HG02840 (cell line): ENCODE data around the gene NUDCD3.
"Not testable (repeated sequence)": the region's sequence is repeated elsewhere in the genome, so short reads cannot be mapped to it uniquely, and the experiment has no call there.

Experiments
- ATAC-seq: cut with Tn5 transposase; IDR thresholded peaks from one replicate; pipeline ENCODE4 v1.9.1; 2021; ENCODE audit warnings: mild to moderate bottlenecking, moderate library complexity, moderate number of reproducible peaks; ENCODE audit not compliant: unreplicated experiment, low FRiP score

The NUDCD3 gene

GRCh38 chr7:44454348-44454747 is 36.1 kb downstream of the NUDCD3 start:
- ATAC-seq, result no peak

DNA sequence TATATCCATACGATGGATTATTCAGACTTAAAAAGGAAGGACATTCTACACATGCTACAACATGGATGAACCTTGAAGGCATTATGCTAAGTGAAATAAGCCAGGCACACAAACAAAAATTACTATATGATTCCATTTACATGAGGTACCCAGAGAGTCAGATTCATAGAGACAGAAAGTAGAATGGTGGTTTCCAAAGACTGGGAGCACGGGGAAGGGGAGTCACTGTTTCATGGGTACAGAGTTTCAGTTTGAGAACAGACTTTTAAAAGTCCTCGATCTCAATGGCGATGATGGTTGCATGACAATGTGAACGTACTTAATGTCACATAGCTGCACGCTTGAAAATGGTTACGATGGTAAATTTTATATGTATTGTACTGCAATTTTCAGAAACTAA is 39.3 kb downstream of the NUDCD3 start:
- no peak for ATAC-seq

GRCh38 chr7:44449584-44449928 is 40.9 kb downstream of the NUDCD3 start:
- no peak for ATAC-seq

GRCh38 chr7:44448922-44449583 is 41.4 kb downstream of the NUDCD3 start:
- ATAC-seq, result no peak

DNA sequence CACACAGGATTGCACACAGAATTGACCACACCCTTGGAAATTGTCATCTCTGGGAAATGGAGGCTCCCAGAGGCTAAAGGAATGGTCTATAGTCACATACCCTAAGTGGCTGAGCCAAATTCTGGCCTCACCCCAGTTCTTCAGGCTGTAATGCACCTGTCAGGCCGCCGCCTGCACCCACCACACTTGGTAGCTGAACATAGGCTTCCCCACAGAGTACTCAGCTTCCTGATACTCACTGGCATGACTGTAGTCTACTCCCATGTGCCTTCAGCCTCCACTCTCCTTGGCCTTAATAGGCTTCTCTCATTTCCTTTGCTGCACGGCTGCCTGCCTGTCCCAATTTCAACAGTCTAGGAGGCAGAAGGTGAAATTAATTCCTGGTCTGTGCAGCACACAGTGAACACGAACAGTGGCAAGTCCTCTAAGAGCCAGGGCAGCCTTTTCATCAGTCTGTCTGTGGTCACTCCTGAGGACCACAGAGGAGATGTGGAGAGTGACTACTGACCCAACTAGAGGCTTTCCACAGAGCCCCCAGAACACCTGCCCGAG is 42.5 kb downstream of the NUDCD3 start:
- ATAC-seq, result no peak

GRCh38 chr7:44445986-44446671 is 44.3 kb downstream of the NUDCD3 start:
- ATAC-seq, result no peak

- ATAC-seq, result no peak
These were observed 49.4 kb downstream of the NUDCD3 start for GRCh38 chr7:44441079-44441478.

DNA sequence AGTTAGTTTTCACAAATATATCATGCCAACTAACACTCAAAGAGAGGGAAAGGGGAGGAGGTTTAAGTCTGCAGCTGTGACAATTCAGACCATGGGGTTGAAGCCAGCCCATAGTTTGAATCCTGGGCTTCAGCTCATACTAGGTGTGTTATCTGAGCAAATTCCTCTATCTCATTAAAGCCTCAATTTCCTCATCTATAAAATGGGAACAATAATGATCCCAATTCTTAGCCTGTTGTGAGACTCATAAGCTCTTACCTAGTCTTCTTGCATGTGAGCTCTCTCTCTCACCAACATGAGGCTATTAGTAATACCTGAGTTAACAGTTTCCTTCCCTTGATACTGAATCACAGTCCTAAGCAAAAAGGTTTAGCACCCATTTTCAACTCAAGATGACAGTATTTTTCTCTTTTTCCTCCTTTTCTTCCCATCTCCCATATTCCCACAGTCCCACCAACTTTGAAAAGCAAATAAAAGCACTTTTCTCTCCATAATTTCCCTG is 49.8 kb downstream of the NUDCD3 start:
- ATAC-seq, result no peak

GRCh38 chr7:44439926-44440325 is 50.5 kb downstream of the NUDCD3 start:
- ATAC-seq, result no peak

GRCh38 chr7:44438816-44439215 is 51.6 kb downstream of the NUDCD3 start:
- ATAC-seq, result no peak

DNA sequence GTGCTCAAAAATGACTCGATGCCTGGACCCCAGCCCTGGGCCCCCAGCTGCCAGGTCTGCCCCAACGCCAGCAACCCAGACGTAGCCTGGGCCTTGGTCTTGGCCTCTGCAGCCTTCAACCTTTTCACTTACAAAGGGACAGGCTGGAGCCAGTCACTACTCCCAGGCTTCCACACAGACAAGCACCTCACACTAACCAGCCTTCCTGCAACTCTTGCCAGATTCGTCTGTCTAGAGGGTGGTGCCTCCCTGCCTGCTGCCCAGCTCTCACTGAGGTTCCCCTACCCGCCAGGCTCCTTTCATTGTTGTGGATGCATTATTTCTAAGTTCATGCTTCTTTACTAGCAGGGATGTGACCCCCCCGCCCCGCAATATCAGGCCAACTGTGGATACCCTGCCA is 56.3 kb downstream of the NUDCD3 start:
- ATAC-seq, result no peak

DNA sequence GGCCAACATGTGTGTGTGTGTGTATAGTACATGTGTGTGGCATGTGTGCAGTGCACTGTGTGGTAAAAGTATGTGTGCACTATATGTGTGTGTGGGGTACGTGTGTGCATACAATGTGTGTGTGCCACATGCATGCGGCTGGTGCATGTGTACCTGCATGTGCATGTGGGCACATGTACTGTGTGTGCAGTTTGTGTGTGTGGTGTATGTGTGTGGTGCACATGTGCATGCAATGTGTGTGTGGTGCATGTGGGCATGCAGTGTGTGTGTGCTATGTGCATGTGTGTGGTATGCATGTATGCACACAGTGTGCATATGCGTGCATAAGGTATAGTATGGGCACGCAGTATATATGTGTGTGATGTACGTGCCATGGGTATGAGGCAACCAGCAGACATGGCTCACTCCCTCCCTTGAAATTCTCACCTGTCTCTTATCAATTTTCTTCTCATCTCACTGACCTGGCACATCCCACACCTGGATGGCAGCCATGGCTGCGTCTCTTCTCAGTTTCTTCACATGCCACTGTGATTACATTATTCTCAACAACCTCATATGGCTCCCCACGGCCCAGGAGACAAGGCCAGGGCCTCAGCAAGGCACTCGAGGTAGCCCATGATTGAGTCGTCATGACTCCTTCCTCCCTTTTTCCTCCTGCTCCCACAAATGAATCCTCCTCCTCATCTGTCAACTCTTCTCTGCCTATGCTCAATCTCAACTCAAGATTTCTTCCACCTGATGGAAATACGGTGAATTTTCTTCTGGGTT is 57.0 kb downstream of the NUDCD3 start:
- ATAC-seq, result no peak

GRCh38 chr7:44432381-44432977 is 58.0 kb downstream of the NUDCD3 start:
- ATAC-seq, result no peak

GRCh38 chr7:44431091-44431608 is 59.3 kb downstream of the NUDCD3 start:
- peak; percentile 66 for ATAC-seq

GRCh38 chr7:44430054-44430453 is 60.4 kb downstream of the NUDCD3 start:
- no peak for ATAC-seq

DNA sequence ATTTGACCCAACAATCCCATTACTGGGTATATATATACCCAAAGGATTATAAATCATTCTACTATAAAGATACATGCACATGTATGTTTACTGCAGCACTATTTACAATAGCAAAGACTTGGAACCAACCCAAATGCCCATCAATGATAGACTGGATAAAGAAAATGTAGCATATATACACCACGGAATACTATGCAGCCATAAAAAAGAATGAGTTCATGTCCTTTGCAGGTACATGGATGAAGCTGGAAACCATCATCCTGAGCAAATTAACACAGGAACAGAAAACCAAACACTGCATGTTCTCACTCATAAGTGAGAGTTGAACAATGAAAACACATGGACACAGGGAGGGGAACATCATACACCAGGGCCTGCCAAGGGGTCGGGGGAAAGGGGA is 65.7 kb downstream of the NUDCD3 start:
- not testable (repeated sequence) for ATAC-seq

DNA sequence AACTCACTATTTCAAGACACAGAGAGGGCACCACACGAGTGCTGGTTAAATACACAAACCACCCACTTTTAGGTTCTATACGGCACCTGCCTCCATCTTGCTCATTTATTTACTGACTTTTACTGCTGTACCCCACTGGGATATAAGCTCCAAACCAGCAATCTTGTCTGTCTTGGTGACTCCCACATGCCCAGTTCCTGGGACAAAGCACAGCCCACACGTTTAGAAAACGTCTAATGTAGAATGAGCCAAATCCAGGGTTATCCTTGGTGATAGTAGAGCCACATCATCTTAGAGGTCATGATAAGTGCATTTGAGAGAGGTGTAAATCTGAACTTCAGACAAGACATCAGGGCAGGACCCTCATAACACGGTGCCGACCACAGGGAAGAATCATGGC is 73.5 kb downstream of the NUDCD3 start:
- no peak for ATAC-seq

DNA sequence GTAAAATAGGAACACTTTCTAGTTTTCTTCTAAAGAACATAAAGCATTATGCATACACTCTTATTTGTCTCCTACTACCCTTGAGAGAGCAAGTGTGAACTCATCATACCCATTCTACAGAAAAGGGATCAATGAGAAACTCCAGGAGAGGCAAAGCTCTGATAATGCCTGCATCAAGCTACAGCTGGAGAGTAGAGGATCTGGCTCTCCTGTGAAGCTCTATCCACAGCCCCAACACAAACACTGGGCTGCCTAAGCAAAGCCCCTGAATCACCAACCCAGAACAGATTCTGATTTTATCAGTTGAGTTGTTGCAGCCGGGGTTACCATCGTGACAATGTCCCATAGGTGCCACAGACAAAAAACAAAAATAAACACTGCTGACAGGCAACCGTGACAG is 74.9 kb downstream of the NUDCD3 start:
- ATAC-seq, result no peak

DNA sequence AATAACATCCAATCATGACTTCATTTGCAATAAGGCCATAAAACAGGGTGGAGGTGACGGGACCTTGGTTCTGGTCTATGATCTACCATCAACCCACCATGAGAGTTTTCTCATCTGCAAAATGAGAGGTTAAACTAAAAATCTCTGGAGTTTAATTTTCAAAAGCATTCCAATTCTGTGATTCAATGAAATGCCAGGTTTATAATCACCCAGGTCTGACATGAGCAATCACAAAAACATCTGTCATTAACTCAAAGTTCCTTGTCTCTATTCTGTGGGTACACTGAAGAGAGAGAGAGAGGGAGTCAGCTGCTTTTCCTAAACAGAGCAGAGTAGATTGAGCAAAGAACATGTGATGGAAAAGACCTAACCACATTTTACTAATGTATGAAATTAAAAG is 75.4 kb downstream of the NUDCD3 start:
- ATAC-seq, result no peak

- ATAC-seq, result no peak
These were observed 79.2 kb downstream of the NUDCD3 start for GRCh38 chr7:44411306-44411705.

- no peak for ATAC-seq
These were observed 81.9 kb downstream of the NUDCD3 start for GRCh38 chr7:44408596-44408995.
